CD4-positive, alpha-beta T cell treated with Interleukin-2 at 100 ng/mL for 4 hours (primary cell): Measurements from ENCODE around the gene OR10A6.

Experiments used
- DNase-seq: peaks from one replicate; pipeline ENCODE4 v3.0.0-alpha.2; 2020; ENCODE audit warnings: low spot score

OR10A6 gene, protein sequence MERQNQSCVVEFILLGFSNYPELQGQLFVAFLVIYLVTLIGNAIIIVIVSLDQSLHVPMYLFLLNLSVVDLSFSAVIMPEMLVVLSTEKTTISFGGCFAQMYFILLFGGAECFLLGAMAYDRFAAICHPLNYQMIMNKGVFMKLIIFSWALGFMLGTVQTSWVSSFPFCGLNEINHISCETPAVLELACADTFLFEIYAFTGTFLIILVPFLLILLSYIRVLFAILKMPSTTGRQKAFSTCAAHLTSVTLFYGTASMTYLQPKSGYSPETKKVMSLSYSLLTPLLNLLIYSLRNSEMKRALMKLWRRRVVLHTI

DNA sequence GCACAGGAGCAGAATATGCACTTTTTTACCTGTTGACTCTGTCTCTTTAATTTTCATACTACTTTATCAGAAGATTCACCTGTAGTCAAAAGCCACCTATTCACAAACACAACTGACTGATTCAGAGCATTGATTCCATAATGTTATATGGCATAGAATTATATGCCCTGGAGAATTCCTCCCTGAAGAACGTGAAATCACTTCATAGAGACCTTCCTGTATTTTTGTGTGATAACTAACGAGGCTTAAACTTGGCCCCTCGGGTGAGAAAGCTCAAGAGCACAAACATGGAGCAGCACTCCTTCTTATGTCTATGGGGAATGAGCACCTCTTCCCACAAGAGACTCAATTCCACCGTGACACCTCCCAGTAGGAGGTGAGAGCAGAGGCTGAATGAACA, at the start of gene OR10A6:
Gene OR10A6, minus strand, starts transcription at position 101 of the 400 bp plus-strand sequence. CDS start 2,606 bp downstream, outside the sequence.
- DNase-seq: no peak

DNA sequence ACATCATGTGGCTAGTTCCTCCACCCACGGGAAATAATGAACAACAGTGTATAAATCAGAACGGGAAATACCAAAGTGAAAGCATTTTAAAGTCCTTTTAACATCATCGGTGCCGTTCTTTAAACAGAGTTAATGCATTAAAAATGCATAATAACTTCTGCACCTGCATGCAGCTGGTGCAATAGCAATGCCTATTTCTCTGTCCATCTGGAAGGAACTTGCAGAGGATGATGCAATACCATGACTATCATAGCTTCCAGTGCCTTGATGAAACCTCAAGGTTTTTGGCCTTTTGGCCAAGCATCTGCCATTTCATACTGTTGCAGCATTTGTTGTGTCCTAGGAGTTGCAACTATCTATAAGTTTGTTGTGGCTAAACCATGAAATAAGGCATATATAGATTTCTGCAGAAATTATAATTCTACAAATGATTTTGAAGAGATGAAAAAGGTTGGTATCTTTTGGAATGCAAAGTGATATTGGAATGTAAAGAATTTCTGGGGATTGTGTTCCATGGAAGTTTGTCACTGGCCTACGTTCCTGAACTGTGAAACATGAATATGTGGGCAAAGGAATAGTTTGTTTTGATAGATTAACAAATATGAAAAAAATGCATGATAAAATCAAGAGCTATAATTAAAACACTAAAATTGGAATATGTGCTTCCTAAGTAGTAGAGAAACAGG, 46.3 kb upstream of the OR10A6 start:
- DNase-seq: no peak

DNA sequence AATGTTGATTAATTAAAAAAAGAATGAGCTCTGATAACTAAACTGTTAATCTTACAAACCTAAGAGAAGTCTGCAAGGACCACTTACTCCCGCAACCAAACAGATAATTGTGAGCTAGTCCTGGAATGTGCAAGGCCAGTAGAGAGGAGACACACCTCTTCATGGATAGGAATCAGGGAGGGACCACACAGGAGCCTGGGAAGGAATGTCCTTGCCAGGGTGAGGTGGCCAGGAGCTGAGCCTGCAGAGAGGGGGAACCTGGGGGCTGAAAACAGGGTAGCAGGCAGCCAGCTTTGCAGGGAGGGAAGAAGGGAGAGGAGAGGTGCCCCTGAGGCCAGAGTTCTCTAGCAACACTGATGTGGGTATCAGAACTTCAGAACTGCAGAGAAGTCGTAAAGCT, 43.6 kb upstream of the OR10A6 start:
- DNase-seq: no peak

DNA sequence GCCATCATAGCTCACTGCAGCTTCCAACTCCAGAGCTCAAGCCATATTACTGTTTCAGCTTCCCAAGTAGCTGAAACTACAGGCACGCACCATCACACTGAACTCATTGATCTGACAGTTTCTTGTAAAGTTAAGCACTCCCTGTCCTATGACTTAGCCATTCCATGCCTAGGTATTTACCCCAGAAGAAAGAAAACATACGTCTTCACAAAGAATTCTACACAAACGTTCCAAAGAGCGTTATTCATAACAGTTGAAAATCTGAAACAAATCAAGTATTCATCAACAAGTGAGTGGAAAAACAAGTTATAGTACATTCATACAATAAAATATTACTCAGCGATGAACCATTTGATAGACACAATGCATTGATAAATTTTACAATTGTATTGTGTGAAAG, 41.9 kb upstream of the OR10A6 start:
- DNase-seq: no peak

DNA sequence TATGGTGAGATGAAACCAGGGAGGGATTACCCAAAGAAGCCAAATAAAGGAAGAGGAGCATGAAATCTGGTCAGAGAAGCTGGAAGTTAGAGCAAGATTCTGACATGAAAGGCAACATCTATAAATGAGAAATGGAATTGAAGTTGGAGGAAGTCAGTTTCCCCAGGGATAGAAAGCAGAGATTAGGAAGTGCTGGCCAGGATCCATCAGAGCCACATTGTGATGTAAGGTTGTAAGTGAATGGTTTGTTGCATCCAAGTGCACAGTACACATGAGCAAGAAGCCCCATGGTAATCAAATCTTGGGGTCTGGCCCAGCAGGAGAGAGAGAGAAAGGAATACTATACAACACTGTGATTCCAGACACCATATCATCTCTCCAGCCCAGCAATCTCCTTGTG, 40.8 kb upstream of the OR10A6 start:
- no peak for DNase-seq

DNA sequence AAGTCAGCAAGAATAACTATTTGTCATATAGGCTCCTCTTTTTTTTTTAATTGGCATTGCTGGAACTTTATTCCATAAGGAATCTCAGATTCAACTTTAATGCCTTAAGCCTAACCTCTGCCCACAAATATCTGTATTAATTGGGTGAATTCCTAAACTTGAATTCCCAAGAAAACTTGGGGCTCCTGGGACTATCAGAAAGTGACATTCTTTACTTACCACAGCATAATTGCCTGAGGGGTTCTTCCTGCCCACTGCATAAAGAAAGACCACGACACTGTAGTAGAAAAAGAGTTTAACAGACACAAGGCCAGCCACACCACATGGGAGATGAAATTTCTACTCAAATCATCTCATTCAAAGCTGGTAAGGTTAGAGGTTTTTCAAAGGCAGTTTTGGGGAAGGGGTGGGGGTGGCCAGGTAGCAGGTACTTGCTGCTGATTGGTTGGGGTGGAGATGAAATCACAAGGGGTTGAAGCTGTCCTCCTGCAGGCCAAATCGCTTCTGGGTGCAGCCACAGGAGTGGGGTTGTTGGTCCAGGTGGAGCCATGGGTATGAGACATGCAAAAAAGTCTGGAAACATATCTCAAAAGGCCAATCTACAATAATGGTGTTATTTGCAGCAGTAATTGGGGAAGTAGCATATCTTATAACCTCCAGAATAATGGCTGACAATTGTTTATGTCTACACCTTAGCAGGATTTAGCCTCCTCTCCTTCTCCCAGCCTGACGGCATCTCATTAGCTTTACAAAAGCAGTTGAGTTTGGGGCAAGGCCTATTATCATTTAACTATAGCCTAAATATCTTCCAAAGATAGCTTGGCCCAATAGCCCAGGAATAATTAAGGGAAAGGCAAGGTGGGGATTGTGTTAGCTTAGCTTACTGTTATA, 38.9 kb upstream of the OR10A6 start:
- DNase-seq: no peak

DNA sequence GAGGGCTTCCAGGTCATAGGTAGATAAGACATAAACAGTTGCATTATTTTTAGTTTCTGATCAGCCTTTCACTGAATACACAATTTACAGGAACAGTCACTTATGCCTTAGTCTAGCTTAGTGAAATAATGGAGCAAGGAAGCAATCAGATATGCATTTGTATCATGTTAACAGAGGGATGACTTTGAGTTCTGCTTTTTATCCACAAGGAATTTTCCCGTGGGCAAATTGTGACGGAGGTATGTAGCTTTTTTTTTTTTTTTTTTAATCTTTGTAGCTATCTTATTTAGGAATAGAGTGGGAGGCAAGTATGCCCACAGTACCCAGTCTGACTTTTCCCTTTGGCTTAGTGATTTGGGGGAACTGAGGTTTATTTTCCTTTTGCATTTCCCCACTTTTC, 37.6 kb upstream of the OR10A6 start:
- no peak for DNase-seq

DNA sequence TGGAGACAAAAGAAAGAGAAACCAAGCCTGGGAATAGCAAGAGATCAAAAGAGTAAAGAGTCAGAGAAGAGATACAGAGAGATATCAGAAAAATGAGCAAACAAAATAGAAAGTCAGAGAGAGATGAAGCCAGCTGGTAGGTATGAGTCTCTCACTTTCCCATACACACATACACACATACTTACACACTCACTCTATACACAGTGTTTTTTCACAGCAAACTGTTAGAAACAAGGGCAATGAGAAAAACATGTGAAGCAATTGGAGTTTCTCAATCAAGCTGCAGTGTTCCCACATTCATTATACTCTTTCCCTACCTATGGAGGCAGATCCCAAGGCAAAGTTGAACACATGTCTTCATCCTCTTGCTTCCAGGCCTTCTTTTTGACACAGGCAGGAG, 36.8 kb upstream of the OR10A6 start:
- no peak for DNase-seq

DNA sequence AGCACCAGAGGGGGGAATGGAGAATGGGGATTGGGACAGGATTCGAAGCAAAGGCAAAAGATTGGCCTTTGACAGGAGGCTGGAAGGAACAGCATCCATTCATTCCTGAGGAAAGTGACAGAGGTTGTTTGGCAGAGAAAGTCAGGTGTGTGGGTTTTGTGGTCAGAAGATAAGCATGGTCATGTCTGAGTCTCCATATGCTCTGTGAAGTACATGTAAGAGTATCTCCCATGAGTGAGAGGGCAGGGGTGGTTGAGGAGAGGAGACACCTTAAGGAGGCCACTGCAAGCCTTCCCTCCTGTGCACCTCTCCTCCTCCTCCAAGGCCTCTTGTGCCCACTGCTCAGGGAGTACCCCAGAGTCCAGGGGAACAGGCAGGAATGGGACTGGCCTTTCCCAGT, 36.0 kb upstream of the OR10A6 start:
- DNase-seq: no peak

DNA sequence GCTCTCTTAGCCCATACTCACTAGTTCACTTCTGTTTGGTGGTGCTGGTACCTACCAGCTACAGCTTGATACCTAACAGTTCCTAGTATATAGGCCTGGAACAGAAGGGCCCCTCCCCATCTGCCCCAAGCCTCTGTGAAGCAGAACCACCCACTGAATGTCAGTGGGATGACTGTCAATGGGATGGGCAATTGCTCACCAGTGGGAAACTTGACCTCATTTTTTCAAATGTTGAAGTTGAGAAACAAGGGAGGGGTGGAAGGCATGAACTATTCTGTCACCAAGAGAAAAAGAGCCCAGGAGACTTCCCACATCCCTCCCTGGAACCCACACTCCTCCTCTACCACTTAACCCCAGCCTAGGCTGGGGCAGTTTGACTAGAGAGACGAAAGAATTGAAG, 34.3 kb upstream of the OR10A6 start, which contains the start of gene NLRP10:
Gene NLRP10, minus strand, starts transcription at position 62 of the 400 bp plus-strand sequence. CDS start 1,952 bp downstream, outside the sequence.
- DNase-seq: no peak

DNA sequence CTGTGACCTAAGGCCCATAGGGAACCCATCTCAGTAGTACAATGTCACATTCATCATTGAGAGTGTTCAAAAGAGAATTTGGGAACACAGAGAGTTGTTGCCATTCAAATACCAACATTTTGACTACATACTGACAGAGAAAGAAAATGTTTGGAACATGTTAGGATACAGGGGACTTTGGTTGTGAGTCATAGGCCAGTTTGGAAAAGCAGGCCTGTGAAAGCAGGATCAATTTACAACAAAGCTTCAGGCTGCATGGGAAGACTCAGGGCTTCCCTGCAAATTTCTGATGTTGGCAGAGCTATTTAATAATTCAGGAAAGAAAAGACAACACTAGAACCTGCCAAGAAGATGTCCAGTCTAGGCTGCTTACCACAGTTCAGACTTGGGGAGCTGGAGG, 33.8 kb upstream of the OR10A6 start:
- no peak for DNase-seq

DNA sequence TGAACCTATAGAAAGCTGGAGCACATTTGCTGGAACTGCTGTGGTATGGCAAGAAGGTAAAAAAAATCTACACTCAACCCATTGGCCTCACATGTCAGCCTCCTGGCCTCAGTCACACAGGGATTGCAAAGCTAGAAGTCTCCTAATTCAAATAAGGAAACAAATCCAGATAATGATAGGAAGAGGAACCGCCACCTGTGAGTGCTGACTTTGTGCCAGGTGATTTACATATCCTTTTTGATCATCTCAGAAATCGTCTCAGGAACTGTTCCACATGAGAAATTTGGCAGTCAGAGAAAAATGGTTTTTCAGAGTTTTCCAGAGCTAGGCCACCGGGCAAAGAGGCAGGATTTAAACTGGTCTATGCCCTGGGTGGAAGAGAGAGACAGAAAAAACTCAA, 33.2 kb upstream of the OR10A6 start:
- DNase-seq: no peak

DNA sequence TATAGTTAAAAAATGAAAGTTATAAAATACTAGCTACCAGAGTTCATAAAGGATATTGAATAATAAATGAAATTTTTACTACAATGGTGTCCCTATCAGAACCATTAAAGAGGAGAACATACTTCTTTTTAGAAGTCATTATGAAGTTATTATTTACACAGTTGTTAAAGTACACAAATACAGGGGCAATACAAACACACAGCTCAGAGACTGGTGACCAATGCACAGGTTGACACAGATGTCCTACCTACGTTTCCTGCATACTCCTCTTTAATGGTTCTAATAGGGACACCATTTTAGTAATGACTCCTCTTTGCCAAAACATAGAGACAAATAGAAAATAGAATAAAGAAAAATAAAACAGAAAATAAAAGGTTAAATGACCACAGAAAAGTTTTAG, 24.1 kb upstream of the OR10A6 start:
- DNase-seq: no peak

DNA sequence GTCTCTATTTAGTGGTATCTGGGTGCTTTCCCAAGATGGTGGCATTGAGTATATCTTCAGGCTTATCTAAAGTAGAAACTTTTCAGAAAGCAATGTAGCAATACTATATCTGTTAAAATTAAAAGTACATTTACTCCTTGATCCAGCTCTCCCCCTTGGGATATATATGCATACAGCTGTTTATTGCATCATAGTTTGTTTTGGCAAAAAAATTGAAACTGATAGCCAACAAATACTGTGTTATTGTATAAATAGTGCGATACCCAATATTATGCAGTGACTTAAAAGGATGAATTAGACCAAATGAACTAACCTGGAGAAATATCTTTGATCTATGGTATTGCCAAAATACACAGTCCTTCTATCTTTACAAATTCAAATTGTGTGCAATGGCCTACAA, 18.9 kb upstream of the OR10A6 start:
- DNase-seq: no peak

DNA sequence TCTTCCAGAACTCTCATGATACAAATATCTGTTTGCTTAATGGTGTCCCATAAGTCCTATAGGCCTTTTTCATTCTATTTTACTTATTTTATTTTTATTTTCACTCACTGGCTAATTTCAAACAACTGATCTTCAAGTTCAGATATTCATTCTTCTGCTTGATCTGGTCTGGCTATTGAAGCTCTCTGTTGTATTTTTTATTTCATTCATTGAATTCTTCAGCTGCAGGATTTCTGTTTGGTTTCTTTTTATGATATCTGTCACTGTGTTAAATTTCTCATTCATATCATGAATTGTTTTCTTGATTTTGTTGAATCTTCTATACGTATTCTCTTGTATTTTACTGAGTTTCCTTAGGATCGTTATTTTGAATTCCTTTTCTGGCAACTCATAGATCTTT, 13.1 kb upstream of the OR10A6 start:
- no peak for DNase-seq

DNA sequence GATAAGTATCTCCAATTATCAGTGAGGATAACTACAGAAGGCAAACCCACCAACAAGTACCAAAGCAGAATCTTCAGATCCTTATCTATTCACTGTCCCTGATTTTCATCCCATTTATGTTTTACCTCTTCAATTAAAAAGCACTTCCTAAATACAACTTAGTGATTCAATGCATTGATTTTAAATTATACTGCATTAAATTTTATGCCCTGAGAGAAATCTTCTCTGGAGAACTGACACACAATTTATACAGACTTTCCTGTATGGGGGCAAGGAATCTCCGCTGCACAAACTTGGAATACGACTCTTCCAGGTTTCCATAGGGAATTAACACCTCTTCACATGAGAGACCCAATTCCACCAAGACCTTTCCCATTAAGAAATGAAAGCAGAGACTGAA, 10.5 kb upstream of the OR10A6 start, which contains the start of gene OR10A3:
Gene OR10A3, minus strand, starts transcription at position 101 of the 400 bp plus-strand sequence. CDS start 2,188 bp downstream, outside the sequence.
- no peak for DNase-seq

DNA sequence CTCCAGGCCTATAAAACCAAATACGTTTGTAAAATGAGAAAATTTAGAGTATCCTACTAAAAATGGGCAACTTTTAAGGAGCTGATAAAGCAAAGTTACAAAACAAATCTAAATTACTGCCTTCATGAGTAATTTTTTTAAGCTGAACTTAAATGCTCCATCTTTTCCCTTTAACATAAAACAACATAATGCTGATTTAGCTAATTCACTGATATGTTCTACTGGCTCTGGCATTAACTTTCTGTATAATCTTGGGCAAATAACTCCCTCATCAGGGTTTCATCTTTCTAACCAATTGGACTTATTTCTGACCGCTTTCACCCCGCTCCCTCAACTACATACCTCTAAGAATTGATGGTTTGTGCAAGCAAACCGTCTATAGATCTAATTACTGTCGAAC, 10.1 kb upstream of the OR10A6 start:
- DNase-seq: no peak

DNA sequence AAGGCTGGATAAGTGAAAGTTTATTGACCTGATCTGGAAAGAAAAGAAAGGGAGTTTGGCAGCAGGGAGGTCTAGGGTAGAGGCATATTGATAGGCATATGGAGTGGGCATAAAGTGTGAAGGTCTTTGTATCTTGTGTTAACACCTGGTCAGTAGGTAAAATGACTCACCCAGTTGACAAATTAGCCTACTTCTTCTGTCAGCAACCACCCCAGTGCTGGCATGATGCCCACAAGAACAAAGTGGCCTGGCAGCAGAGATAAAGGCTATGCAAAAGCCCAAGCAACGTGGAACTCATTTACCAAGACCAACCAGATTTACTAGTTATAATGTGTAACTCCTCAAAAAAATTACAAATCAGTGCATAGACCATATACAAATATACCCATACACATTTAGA, 5.5 kb upstream of the OR10A6 start:
- DNase-seq: no peak

DNA sequence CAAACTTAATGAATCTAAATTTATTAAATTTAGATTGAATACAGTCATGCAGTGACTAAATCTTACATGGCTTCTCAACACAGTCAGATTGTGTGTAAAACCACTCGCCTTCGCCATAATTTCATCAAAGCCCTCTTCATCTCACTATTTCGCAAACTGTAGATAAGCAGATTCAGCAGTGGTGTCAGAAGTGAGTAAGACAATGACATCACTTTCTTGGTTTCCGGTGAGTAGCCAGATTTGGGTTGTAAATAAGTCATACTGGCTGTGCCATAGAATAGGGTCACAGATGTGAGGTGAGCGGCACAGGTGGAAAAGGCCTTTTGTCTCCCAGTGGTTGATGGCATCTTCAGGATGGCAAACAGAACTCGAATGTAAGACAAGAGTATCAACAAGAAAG, 3.4 kb downstream of the OR10A6 start:
- DNase-seq: no peak

DNA sequence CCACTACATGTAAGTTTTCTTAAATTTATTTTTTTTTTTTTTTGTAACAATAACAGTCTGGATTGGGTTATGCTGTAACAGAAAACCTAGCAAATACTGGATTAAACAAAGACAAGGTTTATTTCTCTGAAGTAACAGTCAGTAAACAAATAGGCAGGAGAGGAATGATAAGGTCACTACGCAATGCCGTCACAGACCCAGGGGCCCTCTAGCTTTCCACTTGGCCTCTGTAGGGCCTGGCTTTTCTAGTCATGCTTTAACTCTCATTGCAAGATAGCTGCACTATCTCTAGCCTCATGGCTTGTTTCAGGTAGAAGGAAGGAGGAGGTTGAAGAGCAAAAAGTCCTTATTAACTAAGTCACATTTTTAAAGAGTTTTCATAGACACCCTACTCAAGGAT, 6.5 kb downstream of the OR10A6 start:
- DNase-seq: no peak

DNA sequence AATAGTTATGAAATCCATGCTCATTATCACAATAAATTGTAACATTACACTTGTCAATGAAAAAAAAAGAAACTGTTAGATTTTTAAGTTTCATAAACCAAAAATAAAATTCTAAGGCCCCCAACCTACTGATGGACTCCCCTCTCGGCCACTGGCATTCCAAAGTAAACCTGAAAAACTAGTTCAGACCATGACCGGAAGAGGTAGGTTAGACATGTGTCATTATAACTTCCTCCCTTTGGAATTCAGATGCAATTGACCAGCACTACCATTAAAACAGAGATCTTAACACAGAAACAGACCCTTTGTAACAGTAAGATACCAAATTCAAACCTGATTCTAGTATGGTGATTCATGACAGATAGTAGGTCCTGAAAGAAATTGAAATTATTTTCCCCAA, 12.9 kb downstream of the OR10A6 start:
- no peak for DNase-seq

DNA sequence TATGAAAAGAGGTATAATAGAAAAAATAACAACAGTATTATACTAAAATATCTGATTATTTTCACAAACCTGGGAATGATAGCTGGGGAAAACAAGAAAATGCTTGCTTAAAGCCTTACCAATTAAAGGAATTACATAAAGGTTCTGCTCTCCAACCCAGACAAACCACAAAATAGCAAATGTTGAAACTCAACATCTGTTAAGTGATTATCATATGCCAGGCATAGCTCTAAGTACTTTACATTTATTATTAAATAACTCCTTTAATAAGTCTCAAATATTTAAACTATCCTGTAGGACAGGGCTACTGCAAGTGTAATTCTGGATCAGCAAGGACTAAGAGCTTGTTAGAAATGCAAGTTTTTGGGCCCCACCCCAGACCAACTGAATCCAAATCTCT, 20.1 kb downstream of the OR10A6 start:
- DNase-seq: no peak
